OCI-LY1 (cell line): Measurements from ENCODE around the gene SLC27A2.

ENCODE experiments used
- H2AFZ ChIP-seq: fragments of 200-600 bp; sonication (generic), shearing (Covaris generic); 2 replicates; pipeline ENCODE4 v1.6.0; 2014; ENCODE audit warnings: antibody characterized with exemption, mild to moderate bottlenecking, low read length
- H3F3A ChIP-seq: fragments of 200-600 bp; sonication (generic), shearing (Covaris generic); 2 replicates; pipeline ENCODE4 v1.6.0; 2014; ENCODE audit warnings: mild to moderate bottlenecking, antibody characterized with exemption, low read length, moderate library complexity; ENCODE audit not compliant: insufficient read depth
- H3K27ac ChIP-seq: fragments of 200-600 bp; sonication (generic); 2 replicates; pipeline ENCODE4 v1.5.1; 2014; ENCODE audit warnings: low read length, mixed run types, mild to moderate bottlenecking, low read depth; ENCODE audit not compliant: poor library complexity, severe bottlenecking
- H3K27me3 ChIP-seq: fragments of 200-600 bp; sonication (generic); 2 replicates; pipeline ENCODE4 v1.6.0; 2014; ENCODE audit warnings: antibody characterized with exemption, mild to moderate bottlenecking, low read length, moderate library complexity; ENCODE audit not compliant: insufficient read depth
- H3K36me3 ChIP-seq: fragments of 200-600 bp; sonication (generic); 2 replicates; pipeline ENCODE4 v1.6.1; 2014; ENCODE audit warnings: mild to moderate bottlenecking, antibody characterized with exemption, low read length, moderate library complexity, mixed read lengths; ENCODE audit not compliant: insufficient read depth
- H3K4me1 ChIP-seq: fragments of 200-600 bp; sonication (generic); 2 replicates; pipeline ENCODE4 v1.5.1; 2014; ENCODE audit warnings: mild to moderate bottlenecking, low read length, moderate library complexity; ENCODE audit not compliant: insufficient read depth, severe bottlenecking
- H3K4me2 ChIP-seq: fragments of 200-600 bp; sonication (generic), shearing (Covaris generic); 2 replicates; pipeline ENCODE4 v1.6.1; 2014; ENCODE audit warnings: low read length
- H3K4me3 ChIP-seq: fragments of 200-600 bp; sonication (generic); 2 replicates; pipeline ENCODE4 v1.5.1; 2014; ENCODE audit warnings: low read length, low read depth, mild to moderate bottlenecking, mixed read lengths; ENCODE audit not compliant: poor library complexity, severe bottlenecking
- H3K79me2 ChIP-seq: fragments of 200-600 bp; shearing (Covaris generic); 2 replicates; pipeline ENCODE4 v1.6.1; 2016; ENCODE audit warnings: mixed run types, low read length, mixed read lengths; ENCODE audit not compliant: insufficient read depth
- H3K9ac ChIP-seq: fragments of 200-600 bp; sonication (generic), shearing (Covaris generic); 2 replicates; pipeline ENCODE4 v1.6.1; 2014; ENCODE audit warnings: mild to moderate bottlenecking, low read length, mixed read lengths
- H3K9me2 ChIP-seq: fragments of 200-600 bp; sonication (generic), shearing (Covaris generic); 2 replicates; pipeline ENCODE4 v1.6.1; 2014; ENCODE audit warnings: low read depth, mild to moderate bottlenecking, low read length, mixed read lengths
- H3K9me3 ChIP-seq: fragments of 200-600 bp; shearing (Covaris generic); 2 replicates; pipeline ENCODE4 v1.6.1; 2014; ENCODE audit warnings: low read length, mixed read lengths
- H4K20me1 ChIP-seq: fragments of 200-600 bp; sonication (generic), shearing (Covaris generic); 2 replicates; pipeline ENCODE4 v1.6.0; 2016; ENCODE audit warnings: mild to moderate bottlenecking, low read length; ENCODE audit not compliant: insufficient read depth
- CTCF ChIP-seq: fragments of 200-600 bp; sonication (generic), shearing (Covaris generic); IDR thresholded peaks from 2 replicates; pipeline ENCODE4 v1.5.1; 2017; ENCODE audit warnings: mild to moderate bottlenecking, antibody characterized with exemption, low read length, moderate library complexity, mixed read lengths
- EZH2 ChIP-seq: fragments of 200-600 bp; sonication (generic), shearing (Covaris generic); IDR thresholded peaks from 2 replicates; pipeline ENCODE4 v1.8.0; 2017; ENCODE audit warnings: borderline replicate concordance, mixed run types, mild to moderate bottlenecking, antibody characterized with exemption, low read length, moderate library complexity, mixed read lengths

Gene SLC27A2

GRCh38 chr15:50233192-50233736 is 51.3 kb downstream of the SLC27A2 start:
- Histone ChIP-seq H3F3A (no peaks in the 10 kb centered on the region), H3K4me3 (no peak overlapping the region), H3K27me3 (no peaks in the 10 kb centered on the region), H3K4me2 (no peak overlapping the region), H3K9ac (no peak overlapping the region), H4K20me1 (no peaks in the 10 kb centered on the region), H3K4me1 (no peaks in the 10 kb centered on the region), H3K79me2 (no peaks in the 10 kb centered on the region), H3K9me2 (no peaks in the 10 kb centered on the region), H3K9me3 (no peaks in the 10 kb centered on the region), H3K27ac (no peak overlapping the region), H2AFZ (no peak overlapping the region), H3K36me3 (no peaks in the 10 kb centered on the region)
- TF ChIP-seq CTCF (no peak), EZH2 (no peak)

- no peaks in the 10 kb centered on the region for H3K4me1 ChIP-seq
- no peaks in the 10 kb centered on the region for H3K9me3 ChIP-seq
- no peak overlapping the region for H2AFZ ChIP-seq
- no peaks in the 10 kb centered on the region for H3K9me2 ChIP-seq
- H3K4me2 ChIP-seq: no peak overlapping the region
- H3F3A ChIP-seq: no peaks in the 10 kb centered on the region
- no peaks in the 10 kb centered on the region for H3K79me2 ChIP-seq
- H3K4me3 ChIP-seq: no peak overlapping the region
- H4K20me1 ChIP-seq: no peaks in the 10 kb centered on the region
- TF ChIP-seq CTCF (no peak), EZH2 (no peak)
- no peak overlapping the region for H3K27ac ChIP-seq
- no peaks in the 10 kb centered on the region for H3K27me3 ChIP-seq
- no peak overlapping the region for H3K9ac ChIP-seq
- H3K36me3 ChIP-seq: no peaks in the 10 kb centered on the region
Observed at GRCh38 chr15:50234764-50235163, 52.8 kb downstream of the SLC27A2 start.

- H3K4me3 ChIP-seq: no peak overlapping the region
- TF ChIP-seq CTCF (no peak), EZH2 (no peak)
- H3K27ac ChIP-seq: no peak overlapping the region
- H4K20me1 ChIP-seq: no peaks in the 10 kb centered on the region
- H3K27me3 ChIP-seq: no peaks in the 10 kb centered on the region
- no peaks in the 10 kb centered on the region for H3K79me2 ChIP-seq
- no peaks in the 10 kb centered on the region for H3K4me1 ChIP-seq
- H3K9ac ChIP-seq: no peak overlapping the region
- no peaks in the 10 kb centered on the region for H3F3A ChIP-seq
- no peak overlapping the region for H3K4me2 ChIP-seq
- no peaks in the 10 kb centered on the region for H3K9me3 ChIP-seq
- H2AFZ ChIP-seq: no peak overlapping the region
- no peaks in the 10 kb centered on the region for H3K9me2 ChIP-seq
- no peaks in the 10 kb centered on the region for H3K36me3 ChIP-seq
Observed at GRCh38 chr15:50235794-50236193, 53.8 kb downstream of the SLC27A2 start.
